K562 (cell line): ENCODE results near the gene ALG12. TPM values are rescaled to one million over a fixed set of nuclear protein-coding genes. Genes with fewer than 3 reads are reported as not detected.

ENCODE experiments used
- GTF2B ChIP-seq: IDR thresholded peaks from 2 replicates; pipeline ENCODE4 v1.6.1; 2011; ENCODE audit not compliant: insufficient read length; ENCODE audit errors: extremely low read depth
- HDGF ChIP-seq: fragments of 450-650 bp; IDR thresholded peaks from 2 replicates; pipeline ENCODE4 v1.6.1; 2016
- HMG20A ChIP-seq: fragments of 450-650 bp; formaldehyde crosslinking; conservative IDR thresholded peaks from 2 replicates; pipeline ENCODE4 v1.4.0; 2020; ENCODE audit warnings: mild to moderate bottlenecking, mixed read lengths
- MAX ChIP-seq: sonication (generic); formaldehyde crosslinking; IDR thresholded peaks from 2 replicates; pipeline ENCODE4 v1.9.0; 2022; ENCODE audit warnings: mild to moderate bottlenecking, missing genetic modification reagents
- MAZ ChIP-seq, 2 experiments: fragments of 450-650 bp in 1 of 2; sonication (generic) in 1 of 2; formaldehyde crosslinking; IDR thresholded peaks in 1 of 2; conservative IDR thresholded peaks in 1 of 2; 2 replicates each; pipeline versions ENCODE4 v1.4.0 to v1.5.0; 2020; ENCODE audit warnings: mild to moderate bottlenecking in 1 of 2, missing genetic modification reagents in 1 of 2
- MBD1 ChIP-seq: fragments of 250-450 bp; sonication (Bioruptor Pico); IDR thresholded peaks from 2 replicates; pipeline ENCODE4 v1.8.0; 2022; ENCODE audit warnings: inconsistent platforms
- MNT ChIP-seq, 2 experiments: fragments of 450-650 bp; conservative IDR thresholded peaks; 2 replicates each; pipeline ENCODE4 v1.6.1; 2017; ENCODE audit warnings: mild to moderate bottlenecking in 2 of 2, moderate library complexity in 2 of 2
- NFIC ChIP-seq: fragments of 450-650 bp; IDR thresholded peaks from 2 replicates; pipeline ENCODE4 v1.6.1; 2017; ENCODE audit warnings: mild to moderate bottlenecking, inconsistent platforms
- NR1H2 ChIP-seq: sonication (generic); formaldehyde crosslinking; IDR thresholded peaks from 2 replicates; pipeline ENCODE4 v1.4.0; 2020; ENCODE audit warnings: mild to moderate bottlenecking, missing genetic modification reagents
- NR2C2 ChIP-seq, 2 experiments: fragments of 200-800 bp in 1 of 2; sonication (Bioruptor generic) in 1 of 2; sonication (generic) in 1 of 2; formaldehyde crosslinking in 1 of 2; IDR thresholded peaks; 2 replicates each; pipeline versions ENCODE4 v1.6.1 to v1.8.0; 2016 to 2022; ENCODE audit warnings: mild to moderate bottlenecking in 1 of 2, missing compliant biosample characterization in 1 of 2, missing genetic modification characterization in 1 of 2, missing genetic modification reagents in 1 of 2
- NR2F6 ChIP-seq: fragments of 450-650 bp; formaldehyde crosslinking; IDR thresholded peaks from 2 replicates; pipeline ENCODE4 v1.4.0; 2020; ENCODE audit warnings: mild to moderate bottlenecking
- NRF1 ChIP-seq, 2 experiments: fragments of 450-650 bp; IDR thresholded peaks in 1 of 2; conservative IDR thresholded peaks in 1 of 2; 2 replicates each; pipeline ENCODE4 v1.6.1; 2014; ENCODE audit warnings: mild to moderate bottlenecking in 2 of 2
- RREB1 ChIP-seq: fragments of 250-450 bp; sonication (Bioruptor Pico); IDR thresholded peaks from 2 replicates; pipeline ENCODE4 v1.4.0; 2020
- SMAD2 ChIP-seq: fragments of 150-350 bp; IDR thresholded peaks from 2 replicates; pipeline ENCODE4 v1.6.1; 2014; ENCODE audit warnings: low read depth, mild to moderate bottlenecking, low read length
- USF2 ChIP-seq: sonication (generic); formaldehyde crosslinking; IDR thresholded peaks from 2 replicates; pipeline ENCODE4 v1.5.0; 2020; ENCODE audit warnings: missing genetic modification reagents
- ZEB2 ChIP-seq: fragments of 450-650 bp; IDR thresholded peaks from 2 replicates; pipeline ENCODE4 v1.6.1; 2016
- ZFX ChIP-seq: sonication (generic); formaldehyde crosslinking; IDR thresholded peaks from 2 replicates; pipeline ENCODE4 v1.8.0; 2022; ENCODE audit warnings: mild to moderate bottlenecking, missing genetic modification reagents, moderate library complexity
- ZNF146 ChIP-seq: IDR thresholded peaks from one replicate; pipeline ENCODE4 v1.6.1; 2018; ENCODE audit warnings: missing compliant biosample characterization; ENCODE audit not compliant: unreplicated experiment
- polyA plus RNA-seq, 8 experiments: library from polyadenylated mRNA; depleted of rRNA in 4 of 8; stranded (reverse) in 5 of 8; unstranded in 3 of 8; fragments of >200 nt; fragmentation: Nextera tagmentation in 2 of 8; fragmentation: Illumina TruSeq in 1 of 8; extraction: Ambion mirVana in 2 of 8; extraction: Trizol in 1 of 8; gene quantifications; 2 replicates each; pipeline versions ENCODE4 v1.2.1 to v1.2.3, GENCODE V29; 2011 to 2014; ENCODE audit warnings: inconsistent platforms in 1 of 8, missing spikeins in 1 of 8
- total RNA-seq, 7 experiments: library from RNA; depleted of rRNA in 6 of 7; stranded (reverse); fragments of >200 nt in 6 of 7; fragmentation: Illumina TruSeq in 2 of 7; extraction: Trizol in 2 of 7; gene quantifications; 2 replicates each; pipeline versions ENCODE4 v1.2.1 to v1.2.3, GENCODE V29; 2011 to 2021; ENCODE audit warnings: low replicate concordance in 1 of 7

Gene ALG12
- total and polyA plus RNA-seq, 9 of the 15 experiments (the other 6 are each of a cell fraction or from before 2014, with no cell fraction given), result 0.20 to 8.5 (median 3.4) TPM

GRCh38 chr22:49961601-49962011 lies 43.4 kb upstream of the ALG12 start (continued):
- TF ChIP-seq SMAD2 (no peak), NRF1 (conservative IDR thresholded peaks at IDR 0.05 in 1 of 2, IDR thresholded peaks at IDR 0.05 in 1 of 2) (peak; percentile 75 to 80), NR2F6 (CRISPR knock-in tag) (no peak), MBD1 (CRISPR knock-in tag) (no peak), RREB1 (CRISPR knock-in tag) (no peak), MAZ (CRISPR knock-in tag; conservative IDR thresholded peaks at IDR 0.05 in 1 of 2, IDR thresholded peaks at IDR 0.05 in 1 of 2) (peak in 1 of 2 experiments; percentile 22; a peak in 1 of 4 replicates), GTF2B (no peak), HMG20A (CRISPR knock-in tag) (no peak), NR2C2 (CRISPR knock-in tag; IDR thresholded peaks at IDR 0.05) (no peak), NR2C2 (tag; IDR thresholded peaks at IDR 0.05) (no peak), NFIC (peak; percentile 12; the same call in 1 of the 2 replicates), MAX (CRISPR knock-in tag) (0 out of 2 replicates have a peak, but pooled peaks have one; percentile 25), ZEB2 (no peak), NR1H2 (no peak), MNT (conservative IDR thresholded peaks at IDR 0.05) (peak in 1 of 2 experiments; percentile 37; a peak in 1 of 4 replicates), HDGF (no peak), ZNF146 (CRISPR knock-in tag) (no peak), USF2 (CRISPR knock-in tag) (no peak), ZFX (CRISPR knock-in tag) (peak; percentile 38)
